T-helper 1 cell treated with Interleukin-12 subunit alpha and Interleukin-12 subunit beta and Interleukin-4 antibody, amounts not matched to agents 30 ng/mL and 1 ng/mL, for 36 hours (primary cell): ENCODE measurements around the gene RIOK2. TPM values are rescaled to one million over a fixed set of nuclear protein-coding genes. Genes with fewer than 3 reads are reported as not detected.

Source experiments
- intact Hi-C: fragments of 100-400 bp; cut with micrococcal nuclease; formaldehyde crosslinking; loops from one replicate; pipeline ENCODE4 v1.15.1; 2024
- total RNA-seq: library from RNA; stranded (reverse); gene quantifications from 2 replicates; pipeline ENCODE4 v1.2.3, GENCODE V29; 2022

The RIOK2 gene
- total RNA-seq, 1 donor from 2014 or later, result 33.1 TPM

DNA sequence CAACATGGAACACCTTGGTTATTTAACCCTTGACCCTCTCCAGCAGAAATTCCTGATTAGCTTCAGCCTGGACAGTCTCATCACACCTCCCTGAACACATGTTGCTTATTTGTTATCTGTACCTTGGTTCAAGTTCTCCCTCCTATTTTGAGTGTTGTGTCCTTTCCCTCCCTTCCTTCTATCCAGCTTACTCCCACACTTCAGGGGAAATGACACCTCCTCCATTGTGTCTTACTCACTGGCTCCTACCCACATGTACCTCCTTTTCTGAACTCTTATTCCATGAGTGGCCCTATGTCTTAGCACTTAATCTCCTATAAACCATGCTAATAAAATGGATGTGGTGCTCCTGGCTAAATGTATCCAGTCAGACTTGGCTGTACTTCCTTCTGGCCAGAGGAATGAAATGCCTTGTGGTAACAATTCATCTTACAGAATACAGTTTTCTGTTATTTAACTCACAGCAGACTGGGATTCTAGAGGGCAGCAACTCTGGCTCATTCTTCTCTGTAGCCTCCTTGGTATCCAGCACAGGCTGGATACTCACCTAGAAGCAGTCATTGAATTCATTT is 51.8 kb downstream of the RIOK2 start:
- intact Hi-C loops, result no loop called here

DNA sequence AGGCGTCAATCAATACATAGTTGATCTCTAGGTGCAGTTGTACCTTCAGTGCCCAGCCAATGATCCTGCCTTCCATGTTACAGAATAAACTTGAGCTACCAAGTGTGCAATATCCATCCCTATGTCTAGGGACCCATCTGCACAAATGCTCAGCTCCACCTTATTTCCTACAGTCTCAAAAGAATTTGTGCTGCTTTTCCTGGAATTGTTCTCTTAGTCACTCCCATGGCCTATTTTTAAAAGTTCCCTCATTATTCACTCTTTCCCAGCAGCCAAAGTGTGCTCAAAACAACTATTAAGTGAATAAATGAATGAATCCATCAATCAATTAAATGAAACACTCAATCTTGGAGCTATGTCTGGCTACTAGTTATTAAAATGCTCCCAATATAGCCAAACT is 55.3 kb downstream of the RIOK2 start:
- intact Hi-C loops, result no loop called here

- intact Hi-C loops, result no loop called here
Observed at GRCh38 chr5:97125125-97125683, 57.8 kb downstream of the RIOK2 start.

DNA sequence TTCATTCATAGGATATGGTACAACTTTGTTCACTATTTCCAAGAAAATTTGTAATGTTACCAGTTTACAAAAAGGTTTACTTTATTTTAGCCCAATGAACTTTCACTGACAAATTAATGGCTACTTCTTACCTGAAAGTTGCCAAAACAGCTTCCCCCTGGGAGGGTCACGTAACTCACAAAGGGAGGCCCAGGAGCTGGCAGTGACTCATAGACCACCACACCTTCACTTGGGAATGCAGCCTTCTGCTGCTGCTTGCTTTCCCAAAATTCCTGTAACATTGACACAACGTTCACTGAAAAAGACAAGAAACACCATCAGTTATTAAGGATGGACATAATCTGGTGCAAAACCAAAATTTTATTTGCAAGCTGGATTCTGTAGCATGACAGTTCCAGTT is 58.7 kb downstream of the RIOK2 start:
- intact Hi-C loops, result no loop called here

DNA sequence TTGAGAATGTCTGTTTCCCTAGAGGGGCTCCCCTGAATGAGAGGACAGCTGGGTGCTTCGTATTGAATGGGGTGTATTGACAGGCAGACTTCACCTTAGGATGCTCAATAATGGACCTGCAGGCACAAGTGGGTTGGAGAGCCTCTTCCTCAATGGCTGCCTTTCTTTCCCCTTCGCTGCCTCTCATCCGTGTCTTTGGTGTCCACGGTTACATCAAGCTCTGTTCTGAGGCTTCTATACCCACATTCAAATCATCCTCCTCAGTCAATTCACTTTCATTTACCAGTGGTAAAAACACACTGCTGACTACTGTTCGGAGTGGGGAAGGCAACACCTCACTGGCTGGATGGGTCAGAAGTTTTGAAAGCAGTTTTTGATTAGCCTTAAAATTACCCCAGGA is 61.2 kb downstream of the RIOK2 start:
- intact Hi-C loops, result no loop called here

DNA sequence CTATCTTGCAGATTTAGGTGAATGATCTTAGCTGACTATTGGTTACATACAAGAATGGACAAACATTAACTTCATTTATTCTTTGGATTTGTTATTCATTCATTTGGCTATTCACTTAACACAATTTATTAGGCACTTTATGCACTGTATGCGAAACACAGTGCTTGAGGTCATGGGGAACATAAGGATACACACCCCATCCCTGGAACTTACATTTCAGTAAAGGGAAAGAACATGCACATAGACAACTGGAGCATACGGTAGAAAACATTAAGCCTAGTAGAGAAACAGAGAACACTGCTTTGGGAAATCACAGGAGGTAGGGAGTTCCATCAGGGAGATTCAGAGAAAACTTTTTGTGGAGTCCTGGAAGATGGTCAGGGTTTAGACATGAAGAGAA is 62.9 kb downstream of the RIOK2 start:
- intact Hi-C loops, result no loop called here

DNA sequence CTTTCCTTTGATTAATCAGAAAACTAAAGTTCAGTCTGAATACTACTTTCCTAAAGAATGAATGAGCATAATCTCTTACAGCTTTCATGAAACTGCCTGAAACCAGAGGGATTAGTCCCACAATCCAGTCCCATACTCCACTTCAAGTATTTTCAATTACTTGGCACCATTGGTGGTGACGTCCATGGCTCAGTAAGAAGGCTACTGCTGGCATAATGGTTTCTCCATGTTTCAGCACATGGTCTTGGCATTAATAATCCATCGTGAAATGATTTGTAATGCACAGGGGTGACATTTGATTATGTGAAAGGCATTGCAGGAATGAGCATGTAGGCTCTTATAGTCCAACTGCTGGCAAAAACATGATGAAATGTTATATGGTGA is 64.0 kb downstream of the RIOK2 start:
- intact Hi-C loops, result no loop called here

DNA sequence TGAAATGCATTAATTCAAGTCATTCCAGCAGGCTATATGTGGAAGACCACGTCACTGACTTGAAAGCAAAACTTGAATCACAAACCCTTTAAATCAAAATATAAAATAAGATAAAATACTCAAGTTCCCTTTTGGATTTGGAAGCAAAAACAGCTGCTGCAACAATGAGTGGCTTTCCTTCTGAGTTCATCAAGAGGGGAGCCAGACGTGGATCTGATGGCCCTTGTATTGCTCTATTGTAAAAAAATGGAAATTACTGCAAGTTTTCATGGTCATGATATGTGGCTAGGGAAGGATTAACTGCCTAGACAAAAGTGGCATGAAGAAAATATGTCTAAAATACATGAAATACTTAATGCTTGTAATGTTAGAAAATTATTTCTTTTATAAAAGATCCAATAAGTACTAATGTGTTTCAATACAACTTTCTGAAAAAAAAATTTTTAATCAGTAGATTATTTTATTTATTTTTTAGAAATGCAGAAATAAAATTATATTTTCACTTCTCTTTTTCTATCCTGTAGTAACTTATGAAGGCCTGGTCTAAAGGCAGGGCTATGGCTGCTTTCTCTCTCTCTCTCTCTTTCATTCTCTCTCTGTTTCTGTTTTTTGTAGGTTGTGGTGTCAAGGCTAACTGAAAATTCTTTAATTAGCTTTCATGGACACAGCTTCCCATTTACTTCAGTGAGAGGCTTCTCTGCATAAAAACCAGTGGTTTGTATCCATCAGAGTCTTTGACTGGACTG is 64.6 kb downstream of the RIOK2 start:
- intact Hi-C loops, result no loop called here

DNA sequence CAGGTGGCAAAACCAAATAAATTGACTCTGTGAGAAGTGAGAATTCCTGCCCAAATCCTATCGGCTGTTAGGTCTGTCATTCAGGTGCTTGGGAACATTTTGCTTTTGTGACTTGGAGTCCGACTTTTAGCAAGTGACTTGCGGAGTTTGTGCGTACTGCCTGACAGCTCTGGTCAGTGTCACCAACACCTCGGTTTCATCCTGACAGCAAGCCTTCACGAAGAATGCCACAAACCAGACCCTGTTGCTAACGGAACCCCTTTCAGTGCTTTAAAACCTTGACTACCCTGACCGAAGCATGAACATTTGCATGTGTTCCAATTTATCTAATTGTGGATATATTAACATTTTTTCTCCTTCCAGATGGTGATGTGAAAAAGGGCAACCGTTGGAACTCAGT is 67.1 kb downstream of the RIOK2 start:
- intact Hi-C loops, result no loop called here

- intact Hi-C loops, result no loop called here
Observed at GRCh38 chr5:97112230-97112629, 70.8 kb downstream of the RIOK2 start.

GRCh38 chr5:97111616-97112015 is 71.4 kb downstream of the RIOK2 start:
- intact Hi-C loops, result no loop called here

- intact Hi-C loops, result no loop called here
Observed at GRCh38 chr5:97111004-97111403, 72.0 kb downstream of the RIOK2 start.

Other genes with a start within 250 kb of the RIOK2 start
- gene LNPEP, start 247.2 kb downstream of the RIOK2 start, total RNA-seq, result 75.1 and 76.4 TPM in 2 replicates
- gene LIX1, start 40.6 kb downstream of the RIOK2 start, total RNA-seq, result not detected in 2 replicates